Panc1 (cell line): ENCODE results near the gene ASXL2. TPM values are rescaled to one million over a fixed set of nuclear protein-coding genes. Genes with fewer than 3 reads are reported as not detected.

Experiments
- ATAC-seq: fragments of 200-7000 bp; cut with Tn5 transposase; 2 replicates; pipeline ENCODE4 v1.9.1; 2020; ENCODE audit warnings: mild to moderate bottlenecking, moderate library complexity
- BruUV-seq: library from RNA; stranded (reverse); fragments of 400-500 nt; replicated peaks from 2 replicates; lab custom pipeline; 2021; lab: Mats Ljungman, UMichigan
- CTCF ChIA-PET: fragments of 300-600 bp; sonication (Branson Sonifier 250); formaldehyde crosslinking; loops from one replicate; lab custom pipeline; 2022; ENCODE audit warnings: antibody characterized with exemption; lab: Charles Lee
- POLR2A ChIA-PET: fragments of 300-600 bp; sonication (Branson Sonifier 250); formaldehyde crosslinking; loops from one replicate; lab custom pipeline; 2022; ENCODE audit warnings: antibody characterized with exemption; lab: Charles Lee
- DNase-seq: peaks from one replicate; pipeline ENCODE4 v3.0.0-alpha.2; 2010; ENCODE audit warnings: low read depth, low spot score
- H3K27ac ChIP-seq: 2 replicates; pipeline ENCODE4 v1.5.1; 2011; ENCODE audit warnings: mild to moderate bottlenecking, low read length, inconsistent platforms
- H3K27me3 ChIP-seq: fragments of 200-500 bp; sonication (Bioruptor generic); 2 replicates; pipeline ENCODE4 v1.6.0; 2014; ENCODE audit warnings: low read length, inconsistent platforms; ENCODE audit not compliant: control insufficient read depth, insufficient read depth
- H3K36me3 ChIP-seq: fragments of 200-500 bp; sonication (Bioruptor generic); 2 replicates; pipeline ENCODE4 v1.5.1; 2014; ENCODE audit warnings: inconsistent platforms, mild to moderate bottlenecking, low read length, moderate library complexity; ENCODE audit not compliant: control insufficient read depth, insufficient read depth
- H3K4me1 ChIP-seq: 2 replicates; pipeline ENCODE4 v1.5.1; 2011; ENCODE audit warnings: inconsistent platforms, mild to moderate bottlenecking, low read length, moderate library complexity; ENCODE audit not compliant: control insufficient read depth, insufficient read depth
- H3K4me3 ChIP-seq, 2 experiments: 2 replicates each; pipeline ENCODE4 v1.5.1; 2011 to 2012; ENCODE audit warnings: low read depth in 2 of 2, low read length in 2 of 2, mild to moderate bottlenecking in 2 of 2, inconsistent platforms in 1 of 2, moderate library complexity in 1 of 2
- H3K9me3 ChIP-seq: fragments of 200-500 bp; sonication (Bioruptor generic); 2 replicates; pipeline ENCODE4 v1.5.1; 2014; ENCODE audit warnings: low read depth, mild to moderate bottlenecking, inconsistent platforms, low read length, moderate library complexity; ENCODE audit not compliant: control insufficient read depth, insufficient read depth
- CTCF ChIP-seq: fragments of 450-650 bp; IDR thresholded peaks from 2 replicates; pipeline ENCODE4 v1.5.1; 2017; ENCODE audit warnings: mild to moderate bottlenecking
- POLR2AphosphoS5 ChIP-seq: IDR thresholded peaks from 2 replicates; pipeline ENCODE4 v1.6.1; 2012; ENCODE audit warnings: mild to moderate bottlenecking, low read depth, low read length, moderate library complexity
- REST ChIP-seq, 2 experiments: IDR thresholded peaks; 2 replicates each; pipeline ENCODE4 v1.6.1; 2011 to 2012; ENCODE audit warnings: low read depth in 2 of 2, control low read depth in 1 of 2, low read length in 1 of 2, mild to moderate bottlenecking in 1 of 2, moderate library complexity in 1 of 2; ENCODE audit not compliant: insufficient read depth in 1 of 2
- SIN3A ChIP-seq: IDR thresholded peaks from 2 replicates; pipeline ENCODE4 v1.6.1; 2012; ENCODE audit warnings: low read depth, mild to moderate bottlenecking, low read length, moderate library complexity, borderline replicate concordance; ENCODE audit not compliant: insufficient read depth
- TCF7L2 ChIP-seq: IDR thresholded peaks from 2 replicates; pipeline ENCODE4 v1.6.1; 2011; ENCODE audit warnings: mild to moderate bottlenecking, low read depth, low read length, inconsistent platforms
- in situ Hi-C: cut with HindIII; loops from 2 replicates; pipeline ENCODE4 v1.10.0; 2016; ENCODE audit warnings: low sequenced_read_pairs, low pct_unique_long_range_greater_than_20kb
- intact Hi-C: fragments of 100-400 bp; cut with micrococcal nuclease; formaldehyde crosslinking; loops from one replicate; pipeline ENCODE4 v1.10.0; 2022; ENCODE audit not compliant: unreplicated experiment
- total RNA-seq: library from RNA; stranded (reverse); gene quantifications from one replicate; pipeline ENCODE4 v1.2.1, GENCODE V29; 2021; ENCODE audit not compliant: unreplicated experiment

Gene ASXL2
- total RNA-seq, 1 experiment from 2014 or later = 43.4 TPM

DNA sequence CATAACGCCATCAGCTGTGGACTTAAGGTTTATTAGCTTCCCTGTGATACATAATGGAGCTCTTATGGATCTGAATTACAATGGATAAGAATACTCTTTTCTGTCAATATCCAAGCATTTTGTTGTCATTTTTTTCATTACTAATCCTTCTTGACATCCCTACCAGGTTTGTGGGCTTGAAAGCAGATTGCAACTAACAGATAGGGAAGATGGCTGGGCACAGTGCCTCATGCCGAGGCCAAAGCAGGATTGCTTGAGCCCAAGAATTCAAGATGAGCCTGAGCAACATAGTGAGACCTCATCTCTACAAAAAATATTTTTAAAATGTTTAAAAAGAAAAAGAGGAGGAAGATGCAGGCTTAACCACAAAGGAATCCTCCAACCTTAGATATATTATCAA is 42.4 kb downstream of the ASXL2 start:
- Histone ChIP-seq H3K27ac (no peak overlapping the region), H3K27me3 (no peaks in the 10 kb centered on the region), H3K9me3 (peaks cover 9% of the 10 kb centered on the region; the same call in 1 of the 2 replicates), H3K36me3 (peaks cover 3% of the 10 kb centered on the region; the same call in 1 of the 2 replicates), H3K4me1 (no peaks in the 10 kb centered on the region), H3K4me3 (no peak overlapping the region)
- BruUV-seq = no TSS peak
- intact Hi-C loops = no loop called here
- in situ Hi-C loops = no loop called here
- ChIA-PET POLR2A (interaction anchor here (0.6 kb wide), 1 partner anchor 10 kb away, joined by 5 read pairs; no protein-coding TSS in a partner anchor), CTCF (no interaction called here)
- no peak for ATAC-seq
- no peak for DNase-seq
- TF ChIP-seq REST (IDR thresholded peaks at IDR 0.05; ENCODE audit: insufficient read depth in 1 of 2, low read depth in 2 of 2, low read length in 1 of 2) (no peak), CTCF (no peak), POLR2AphosphoS5 (no peak), SIN3A (no peak), TCF7L2 (no peak)

DNA sequence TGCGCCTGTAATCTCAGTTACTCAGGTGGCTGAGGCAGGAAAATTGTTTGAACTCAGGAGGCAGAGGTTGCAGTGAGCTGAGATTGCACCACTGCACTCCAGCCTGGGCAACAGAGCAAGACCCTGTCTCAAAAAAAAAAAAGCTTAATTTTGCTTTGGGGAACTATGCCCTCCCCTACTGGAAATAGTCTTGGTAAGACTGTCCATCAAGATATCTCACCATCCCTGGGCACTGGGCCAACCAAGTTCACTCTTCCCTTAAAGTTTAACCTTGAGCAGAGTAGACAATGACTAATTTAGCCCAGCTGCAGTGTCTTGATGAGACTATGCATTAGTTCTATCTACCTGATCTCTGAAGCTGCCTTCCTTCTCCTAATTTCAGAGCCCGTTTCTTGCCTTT is 44.7 kb downstream of the ASXL2 start:
- no TSS peak for BruUV-seq
- in situ Hi-C loops (no loop called here), intact Hi-C loops (no loop called here)
- no peak for ATAC-seq
- POLR2A ChIA-PET = no interaction called here
- Histone ChIP-seq H3K27me3 (no peaks in the 10 kb centered on the region), H3K4me1 (peaks cover 5% of the 10 kb centered on the region; the same call in 1 of the 2 replicates), H3K36me3 (no peaks in the 10 kb centered on the region), H3K9me3 (peaks cover 9% of the 10 kb centered on the region; the same call in 1 of the 2 replicates), H3K4me3 (no peak overlapping the region), H3K27ac (no peak overlapping the region)
- no peak for TF ChIP-seq SIN3A
- TF ChIP-seq TCF7L2 = no peak
- TF ChIP-seq REST (IDR thresholded peaks at IDR 0.05; ENCODE audit: insufficient read depth in 1 of 2, low read depth in 2 of 2, low read length in 1 of 2) = no peak
- no peak for TF ChIP-seq POLR2AphosphoS5
- TF ChIP-seq CTCF = no peak
- CTCF ChIA-PET = no interaction called here
- DNase-seq = no peak
